HEK293 (cell line): Measurements from ENCODE around the gene SP8.

Source experiments
- KLF8 ChIP-seq: fragments of 450-650 bp; formaldehyde crosslinking; IDR thresholded peaks from 2 replicates; pipeline ENCODE4 v1.5.1; 2016; ENCODE audit warnings: missing biosample characterization, missing genetic modification characterization
- SCRT1 ChIP-seq: fragments of 450-650 bp; formaldehyde crosslinking; IDR thresholded peaks from 2 replicates; pipeline ENCODE4 v1.5.1; 2016; ENCODE audit warnings: missing biosample characterization, missing genetic modification characterization, borderline replicate concordance
- SP2 ChIP-seq: fragments of 450-650 bp; formaldehyde crosslinking; IDR thresholded peaks from 2 replicates; pipeline ENCODE4 v1.5.1; 2016; ENCODE audit warnings: missing biosample characterization, missing genetic modification characterization
- ZBTB1 ChIP-seq: fragments of 450-650 bp; formaldehyde crosslinking; IDR thresholded peaks from 2 replicates; pipeline ENCODE4 v1.5.1; 2016; ENCODE audit warnings: missing biosample characterization, missing genetic modification characterization
- ZBTB17 ChIP-seq: fragments of 450-650 bp; formaldehyde crosslinking; IDR thresholded peaks from 2 replicates; pipeline ENCODE4 v1.5.1; 2016; ENCODE audit warnings: missing biosample characterization, missing genetic modification characterization
- ZEB2 ChIP-seq: fragments of 450-650 bp; formaldehyde crosslinking; IDR thresholded peaks from 2 replicates; pipeline ENCODE4 v1.5.1; 2016; ENCODE audit warnings: missing biosample characterization, missing genetic modification characterization
- ZNF140 ChIP-seq: fragments of 450-650 bp; formaldehyde crosslinking; IDR thresholded peaks from 2 replicates; pipeline ENCODE4 v1.5.1; 2016; ENCODE audit warnings: missing biosample characterization, missing genetic modification characterization
- ZNF157 ChIP-seq: fragments of 450-650 bp; formaldehyde crosslinking; IDR thresholded peaks from 2 replicates; pipeline ENCODE4 v1.5.1; 2016; ENCODE audit warnings: missing biosample characterization, missing genetic modification characterization
- ZNF391 ChIP-seq: fragments of 450-650 bp; formaldehyde crosslinking; IDR thresholded peaks from 2 replicates; pipeline ENCODE4 v1.5.1; 2016; ENCODE audit warnings: low read depth, missing biosample characterization, missing genetic modification characterization, borderline replicate concordance
- ZNF544 ChIP-seq: fragments of 450-650 bp; formaldehyde crosslinking; IDR thresholded peaks from 2 replicates; pipeline ENCODE4 v1.5.0; 2017; ENCODE audit warnings: missing biosample characterization, missing genetic modification characterization
- ZNF626 ChIP-seq: fragments of 450-650 bp; sonication (Bioruptor Pico); formaldehyde crosslinking; IDR thresholded peaks from 2 replicates; pipeline ENCODE4 v1.5.1; 2018; ENCODE audit warnings: missing biosample characterization, missing genetic modification characterization, inconsistent platforms
- ZNF747 ChIP-seq: fragments of 450-650 bp; formaldehyde crosslinking; IDR thresholded peaks from 2 replicates; pipeline ENCODE4 v1.5.1; 2016; ENCODE audit warnings: missing biosample characterization, missing genetic modification characterization
- ZNF777 ChIP-seq: fragments of 450-650 bp; formaldehyde crosslinking; IDR thresholded peaks from 2 replicates; pipeline ENCODE4 v1.5.1; 2017; ENCODE audit warnings: missing biosample characterization, missing genetic modification characterization, borderline replicate concordance
- ZNF785 ChIP-seq: fragments of 450-650 bp; formaldehyde crosslinking; IDR thresholded peaks from 2 replicates; pipeline ENCODE4 v1.5.1; 2016; ENCODE audit warnings: missing biosample characterization, missing genetic modification characterization
- TF ChIP-seq, protein P1 (sequence below): fragments of 450-650 bp; formaldehyde crosslinking; IDR thresholded peaks from 2 replicates; pipeline ENCODE4 v1.5.1; 2016; ENCODE audit warnings: missing biosample characterization, missing genetic modification characterization
- TF ChIP-seq, protein P2 (sequence below): fragments of 450-650 bp; formaldehyde crosslinking; IDR thresholded peaks from 2 replicates; pipeline ENCODE4 v1.5.1; 2016; ENCODE audit warnings: missing biosample characterization, missing genetic modification characterization
- TF ChIP-seq, protein P3 (sequence below): fragments of 450-650 bp; formaldehyde crosslinking; IDR thresholded peaks from 2 replicates; pipeline ENCODE4 v1.5.1; 2016; ENCODE audit warnings: missing biosample characterization, missing genetic modification characterization
- TF ChIP-seq, protein P4 (sequence below): fragments of 450-650 bp; formaldehyde crosslinking; IDR thresholded peaks from 2 replicates; pipeline ENCODE4 v1.5.1; 2017; ENCODE audit warnings: missing biosample characterization, missing genetic modification characterization
- TF ChIP-seq, protein P5 (sequence below): fragments of 450-650 bp; formaldehyde crosslinking; conservative IDR thresholded peaks from 2 replicates; pipeline ENCODE4 v1.5.1; 2016; ENCODE audit warnings: low read depth, missing biosample characterization, missing genetic modification characterization
- TF ChIP-seq, protein P6 (sequence below): fragments of 450-650 bp; formaldehyde crosslinking; IDR thresholded peaks from 2 replicates; pipeline ENCODE4 v1.5.1; 2016; ENCODE audit warnings: missing biosample characterization, missing genetic modification characterization

SP8 gene

DNA sequence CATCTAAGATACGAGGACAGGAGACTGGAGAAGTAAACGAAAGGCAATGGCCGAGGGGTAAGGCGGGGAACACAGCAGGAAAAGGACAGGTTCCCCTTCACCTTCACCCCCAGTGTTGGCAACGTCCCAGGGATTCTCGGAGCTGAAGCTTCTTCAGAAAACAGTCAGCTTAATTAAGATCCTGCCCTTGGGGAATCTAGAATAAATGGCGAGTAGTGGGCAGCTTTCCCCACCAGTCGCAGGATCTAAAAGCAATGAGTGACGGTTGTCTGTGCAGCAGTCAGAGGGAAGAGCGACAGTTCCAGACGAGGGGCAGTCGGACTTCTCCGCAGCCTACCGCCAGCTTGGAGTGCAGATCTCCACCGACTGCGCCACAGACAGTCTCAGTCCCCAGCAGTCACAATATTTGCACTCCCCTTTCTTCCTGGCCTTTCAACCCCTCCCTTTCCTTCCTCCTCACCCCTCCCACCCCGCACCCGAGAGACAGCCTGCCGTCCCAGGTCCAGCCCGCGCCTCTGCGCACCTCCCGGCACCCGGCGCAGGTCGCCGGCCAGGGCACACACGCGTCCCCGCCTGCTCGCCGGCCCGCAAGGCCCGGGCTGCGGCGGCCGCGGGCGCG, 10.9 kb upstream of the SP8 start (continued):
- TF ChIP-seq, protein P1, sequence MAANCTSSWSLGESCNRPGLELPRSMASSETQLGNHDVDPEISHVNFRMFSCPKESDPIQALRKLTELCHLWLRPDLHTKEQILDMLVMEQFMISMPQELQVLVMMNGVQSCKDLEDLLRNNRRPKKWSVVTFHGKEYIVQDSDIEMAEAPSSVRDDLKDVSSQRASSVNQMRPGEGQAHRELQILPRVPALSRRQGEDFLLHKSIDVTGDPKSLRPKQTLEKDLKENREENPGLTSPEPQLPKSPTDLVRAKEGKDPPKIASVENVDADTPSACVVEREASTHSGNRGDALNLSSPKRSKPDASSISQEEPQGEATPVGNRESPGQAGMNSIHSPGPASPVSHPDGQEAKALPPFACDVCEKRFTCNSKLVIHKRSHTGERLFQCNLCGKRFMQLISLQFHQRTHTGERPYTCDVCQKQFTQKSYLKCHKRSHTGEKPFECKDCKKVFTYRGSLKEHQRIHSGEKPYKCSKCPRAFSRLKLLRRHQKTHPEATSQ (tag by site-specific recombination): no peak
- no peak for TF ChIP-seq ZNF157 (tag by site-specific recombination)
- 0 out of 2 replicates have a peak, but pooled peaks have one; percentile 20 for TF ChIP-seq ZNF777 (tag by site-specific recombination)
- peak; percentile 45 for TF ChIP-seq ZEB2 (tag by site-specific recombination)
- TF ChIP-seq, protein P2, sequence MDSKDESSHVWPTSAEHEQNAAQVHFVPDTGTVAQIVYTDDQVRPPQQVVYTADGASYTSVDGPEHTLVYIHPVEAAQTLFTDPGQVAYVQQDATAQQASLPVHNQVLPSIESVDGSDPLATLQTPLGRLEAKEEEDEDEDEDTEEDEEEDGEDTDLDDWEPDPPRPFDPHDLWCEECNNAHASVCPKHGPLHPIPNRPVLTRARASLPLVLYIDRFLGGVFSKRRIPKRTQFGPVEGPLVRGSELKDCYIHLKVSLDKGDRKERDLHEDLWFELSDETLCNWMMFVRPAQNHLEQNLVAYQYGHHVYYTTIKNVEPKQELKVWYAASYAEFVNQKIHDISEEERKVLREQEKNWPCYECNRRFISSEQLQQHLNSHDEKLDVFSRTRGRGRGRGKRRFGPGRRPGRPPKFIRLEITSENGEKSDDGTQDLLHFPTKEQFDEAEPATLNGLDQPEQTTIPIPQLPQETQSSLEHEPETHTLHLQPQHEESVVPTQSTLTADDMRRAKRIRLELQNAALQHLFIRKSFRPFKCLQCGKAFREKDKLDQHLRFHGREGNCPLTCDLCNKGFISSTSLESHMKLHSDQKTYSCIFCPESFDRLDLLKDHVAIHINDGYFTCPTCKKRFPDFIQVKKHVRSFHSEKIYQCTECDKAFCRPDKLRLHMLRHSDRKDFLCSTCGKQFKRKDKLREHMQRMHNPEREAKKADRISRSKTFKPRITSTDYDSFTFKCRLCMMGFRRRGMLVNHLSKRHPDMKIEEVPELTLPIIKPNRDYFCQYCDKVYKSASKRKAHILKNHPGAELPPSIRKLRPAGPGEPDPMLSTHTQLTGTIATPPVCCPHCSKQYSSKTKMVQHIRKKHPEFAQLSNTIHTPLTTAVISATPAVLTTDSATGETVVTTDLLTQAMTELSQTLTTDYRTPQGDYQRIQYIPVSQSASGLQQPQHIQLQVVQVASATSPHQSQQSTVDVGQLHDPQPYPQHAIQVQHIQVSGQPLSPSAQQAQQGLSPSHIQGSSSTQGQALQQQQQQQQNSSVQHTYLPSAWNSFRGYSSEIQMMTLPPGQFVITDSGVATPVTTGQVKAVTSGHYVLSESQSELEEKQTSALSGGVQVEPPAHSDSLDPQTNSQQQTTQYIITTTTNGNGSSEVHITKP: 0 out of 2 replicates have a peak, but pooled peaks have one; percentile 39
- TF ChIP-seq, protein P3, sequence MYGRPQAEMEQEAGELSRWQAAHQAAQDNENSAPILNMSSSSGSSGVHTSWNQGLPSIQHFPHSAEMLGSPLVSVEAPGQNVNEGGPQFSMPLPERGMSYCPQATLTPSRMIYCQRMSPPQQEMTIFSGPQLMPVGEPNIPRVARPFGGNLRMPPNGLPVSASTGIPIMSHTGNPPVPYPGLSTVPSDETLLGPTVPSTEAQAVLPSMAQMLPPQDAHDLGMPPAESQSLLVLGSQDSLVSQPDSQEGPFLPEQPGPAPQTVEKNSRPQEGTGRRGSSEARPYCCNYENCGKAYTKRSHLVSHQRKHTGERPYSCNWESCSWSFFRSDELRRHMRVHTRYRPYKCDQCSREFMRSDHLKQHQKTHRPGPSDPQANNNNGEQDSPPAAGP (tag by site-specific recombination): no peak
- TF ChIP-seq ZBTB1 (tag by site-specific recombination): no peak
- no peak for TF ChIP-seq ZNF747 (tag by site-specific recombination)
- TF ChIP-seq, protein P4, sequence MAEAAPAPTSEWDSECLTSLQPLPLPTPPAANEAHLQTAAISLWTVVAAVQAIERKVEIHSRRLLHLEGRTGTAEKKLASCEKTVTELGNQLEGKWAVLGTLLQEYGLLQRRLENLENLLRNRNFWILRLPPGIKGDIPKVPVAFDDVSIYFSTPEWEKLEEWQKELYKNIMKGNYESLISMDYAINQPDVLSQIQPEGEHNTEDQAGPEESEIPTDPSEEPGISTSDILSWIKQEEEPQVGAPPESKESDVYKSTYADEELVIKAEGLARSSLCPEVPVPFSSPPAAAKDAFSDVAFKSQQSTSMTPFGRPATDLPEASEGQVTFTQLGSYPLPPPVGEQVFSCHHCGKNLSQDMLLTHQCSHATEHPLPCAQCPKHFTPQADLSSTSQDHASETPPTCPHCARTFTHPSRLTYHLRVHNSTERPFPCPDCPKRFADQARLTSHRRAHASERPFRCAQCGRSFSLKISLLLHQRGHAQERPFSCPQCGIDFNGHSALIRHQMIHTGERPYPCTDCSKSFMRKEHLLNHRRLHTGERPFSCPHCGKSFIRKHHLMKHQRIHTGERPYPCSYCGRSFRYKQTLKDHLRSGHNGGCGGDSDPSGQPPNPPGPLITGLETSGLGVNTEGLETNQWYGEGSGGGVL (tag by site-specific recombination): no peak
- TF ChIP-seq ZNF626 (tag by site-specific recombination): no peak
- no peak for TF ChIP-seq ZNF544 (tag by site-specific recombination)
- TF ChIP-seq SCRT1 (tag by site-specific recombination): no peak
- TF ChIP-seq ZNF140 (tag by site-specific recombination): no peak
- no peak for TF ChIP-seq ZNF391
- TF ChIP-seq KLF8 (tag by site-specific recombination): no peak
- TF ChIP-seq SP2 (tag by site-specific recombination): 0 out of 2 replicates have a peak, but pooled peaks have one; percentile 13
- TF ChIP-seq, protein P5, sequence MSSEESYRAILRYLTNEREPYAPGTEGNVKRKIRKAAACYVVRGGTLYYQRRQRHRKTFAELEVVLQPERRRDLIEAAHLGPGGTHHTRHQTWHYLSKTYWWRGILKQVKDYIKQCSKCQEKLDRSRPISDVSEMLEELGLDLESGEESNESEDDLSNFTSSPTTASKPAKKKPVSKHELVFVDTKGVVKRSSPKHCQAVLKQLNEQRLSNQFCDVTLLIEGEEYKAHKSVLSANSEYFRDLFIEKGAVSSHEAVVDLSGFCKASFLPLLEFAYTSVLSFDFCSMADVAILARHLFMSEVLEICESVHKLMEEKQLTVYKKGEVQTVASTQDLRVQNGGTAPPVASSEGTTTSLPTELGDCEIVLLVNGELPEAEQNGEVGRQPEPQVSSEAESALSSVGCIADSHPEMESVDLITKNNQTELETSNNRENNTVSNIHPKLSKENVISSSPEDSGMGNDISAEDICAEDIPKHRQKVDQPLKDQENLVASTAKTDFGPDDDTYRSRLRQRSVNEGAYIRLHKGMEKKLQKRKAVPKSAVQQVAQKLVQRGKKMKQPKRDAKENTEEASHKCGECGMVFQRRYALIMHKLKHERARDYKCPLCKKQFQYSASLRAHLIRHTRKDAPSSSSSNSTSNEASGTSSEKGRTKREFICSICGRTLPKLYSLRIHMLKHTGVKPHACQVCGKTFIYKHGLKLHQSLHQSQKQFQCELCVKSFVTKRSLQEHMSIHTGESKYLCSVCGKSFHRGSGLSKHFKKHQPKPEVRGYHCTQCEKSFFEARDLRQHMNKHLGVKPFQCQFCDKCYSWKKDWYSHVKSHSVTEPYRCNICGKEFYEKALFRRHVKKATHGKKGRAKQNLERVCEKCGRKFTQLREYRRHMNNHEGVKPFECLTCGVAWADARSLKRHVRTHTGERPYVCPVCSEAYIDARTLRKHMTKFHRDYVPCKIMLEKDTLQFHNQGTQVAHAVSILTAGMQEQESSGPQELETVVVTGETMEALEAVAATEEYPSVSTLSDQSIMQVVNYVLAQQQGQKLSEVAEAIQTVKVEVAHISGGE (tag by site-specific recombination): peak; percentile 44
- TF ChIP-seq, protein P6, sequence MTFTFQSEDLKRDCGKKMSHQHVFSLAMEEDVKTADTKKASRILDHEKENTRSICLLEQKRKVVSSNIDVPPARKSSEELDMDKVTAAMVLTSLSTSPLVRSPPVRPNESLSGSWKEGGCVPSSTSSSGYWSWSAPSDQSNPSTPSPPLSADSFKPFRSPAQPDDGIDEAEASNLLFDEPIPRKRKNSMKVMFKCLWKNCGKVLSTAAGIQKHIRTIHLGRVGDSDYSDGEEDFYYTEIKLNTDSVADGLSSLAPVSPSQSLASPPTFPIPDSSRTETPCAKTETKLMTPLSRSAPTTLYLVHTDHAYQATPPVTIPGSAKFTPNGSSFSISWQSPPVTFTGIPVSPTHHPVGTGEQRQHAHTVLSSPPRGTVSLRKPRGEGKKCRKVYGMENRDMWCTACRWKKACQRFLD (tag by site-specific recombination): no peak
- no peak for TF ChIP-seq ZNF785
- peak; percentile 81 for TF ChIP-seq ZBTB17 (tag by site-specific recombination)
- TF ChIP-seq, all 188 proteins: peak for 14
